Lower lobe of right lung (tissue), 2 donors: Measurements from ENCODE around the gene PLXNA2. TPM values are rescaled to one million over a fixed set of nuclear protein-coding genes. Genes with fewer than 3 reads are reported as not detected.

Source experiments
- ATAC-seq, 2 donors: fragments of 200-7000 bp; cut with Tn5 transposase; one replicate each; pipeline ENCODE4 v1.9.1; 2020 to 2022; ENCODE audit warnings: mild to moderate bottlenecking in 2 of 2, moderate library complexity in 2 of 2
- DNase-seq: peaks from one replicate; pipeline ENCODE4 v3.0.0-alpha.2; 2020
- H3K27ac ChIP-seq: fragments of 200-600 bp; one replicate; pipeline ENCODE4 v1.8.0; 2022
- H3K27me3 ChIP-seq: fragments of 200-600 bp; one replicate; pipeline ENCODE4 v1.8.0; 2022; ENCODE audit warnings: low read depth
- H3K36me3 ChIP-seq: fragments of 200-600 bp; one replicate; pipeline ENCODE4 v1.8.0; 2022; ENCODE audit warnings: mild to moderate bottlenecking
- H3K4me1 ChIP-seq: fragments of 200-600 bp; one replicate; pipeline ENCODE4 v1.8.0; 2022
- H3K4me3 ChIP-seq: fragments of 200-600 bp; one replicate; pipeline ENCODE4 v1.8.0; 2022; ENCODE audit warnings: mild to moderate bottlenecking
- H3K9me3 ChIP-seq: fragments of 200-600 bp; one replicate; pipeline ENCODE4 v1.8.0; 2022
- intact Hi-C: fragments of 100-400 bp; cut with DNase I; formaldehyde crosslinking; loops from one replicate; pipeline ENCODE4 v1.11.0; 2022
- total RNA-seq: library from RNA; stranded (reverse); fragmentation: NEBNext Ultra II Directional; extraction: Animal tissue kit (Norgen Biotek cat#: 25700); gene quantifications from one replicate; pipeline ENCODE4 v1.2.1, GENCODE V29; 2021
- TF ChIP-seq, protein P1 (sequence below): fragments of 200-600 bp; IDR thresholded peaks from one replicate; pipeline ENCODE4 v1.8.0; 2022; ENCODE audit warnings: antibody characterized with exemption, mild to moderate bottlenecking
- donor health status: DM: no; HTN: yes; CAD: no; lungs with severe emphysema.

The PLXNA2 gene
- total RNA-seq, 1 donor from 2014 or later = 83.9 TPM

DNA sequence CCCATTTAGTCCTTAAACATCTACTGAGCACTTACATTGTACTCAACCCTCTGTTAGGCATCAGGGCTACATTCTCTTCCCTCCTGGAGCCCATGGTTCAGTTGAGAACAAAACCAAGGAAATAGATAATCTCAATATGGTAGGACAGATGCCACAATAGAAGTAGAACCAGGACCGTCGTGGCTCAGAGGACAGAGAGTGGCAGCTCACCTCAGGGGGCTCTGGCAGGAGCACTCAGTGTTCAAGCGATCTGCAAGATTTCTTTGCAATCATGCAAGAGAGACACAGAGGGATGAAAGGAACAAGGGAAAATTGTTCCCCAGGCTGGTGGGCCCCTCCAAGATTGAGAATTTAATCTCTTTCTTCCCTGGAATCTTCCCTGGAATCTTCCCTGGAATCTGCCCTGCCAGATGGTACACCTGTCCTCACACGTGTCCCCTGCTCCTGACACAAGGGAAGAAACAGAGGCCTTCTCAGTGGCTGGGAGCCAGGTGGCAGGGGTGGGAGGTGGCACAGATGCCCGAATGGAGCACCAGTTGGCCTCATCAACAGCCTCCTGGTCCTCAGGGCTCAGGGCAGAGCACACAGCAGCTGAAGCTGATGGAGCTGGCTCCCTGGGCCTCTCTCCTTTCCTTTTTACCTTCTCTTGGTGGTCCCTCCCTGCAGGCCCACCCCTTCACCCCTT, 135.4 kb downstream of the PLXNA2 start:
- Histone ChIP-seq H3K4me3 (no peak overlapping the region), H3K27ac (no peak overlapping the region), H3K9me3 (no peaks in the 10 kb centered on the region), H3K4me1 (peaks cover 11% of the 10 kb centered on the region), H3K27me3 (no peaks in the 10 kb centered on the region), H3K36me3 (peaks cover 17% of the 10 kb centered on the region)
- intact Hi-C loops = no loop called here
- ATAC-seq (no peak), DNase-seq (no peak)
- TF ChIP-seq, protein P1, sequence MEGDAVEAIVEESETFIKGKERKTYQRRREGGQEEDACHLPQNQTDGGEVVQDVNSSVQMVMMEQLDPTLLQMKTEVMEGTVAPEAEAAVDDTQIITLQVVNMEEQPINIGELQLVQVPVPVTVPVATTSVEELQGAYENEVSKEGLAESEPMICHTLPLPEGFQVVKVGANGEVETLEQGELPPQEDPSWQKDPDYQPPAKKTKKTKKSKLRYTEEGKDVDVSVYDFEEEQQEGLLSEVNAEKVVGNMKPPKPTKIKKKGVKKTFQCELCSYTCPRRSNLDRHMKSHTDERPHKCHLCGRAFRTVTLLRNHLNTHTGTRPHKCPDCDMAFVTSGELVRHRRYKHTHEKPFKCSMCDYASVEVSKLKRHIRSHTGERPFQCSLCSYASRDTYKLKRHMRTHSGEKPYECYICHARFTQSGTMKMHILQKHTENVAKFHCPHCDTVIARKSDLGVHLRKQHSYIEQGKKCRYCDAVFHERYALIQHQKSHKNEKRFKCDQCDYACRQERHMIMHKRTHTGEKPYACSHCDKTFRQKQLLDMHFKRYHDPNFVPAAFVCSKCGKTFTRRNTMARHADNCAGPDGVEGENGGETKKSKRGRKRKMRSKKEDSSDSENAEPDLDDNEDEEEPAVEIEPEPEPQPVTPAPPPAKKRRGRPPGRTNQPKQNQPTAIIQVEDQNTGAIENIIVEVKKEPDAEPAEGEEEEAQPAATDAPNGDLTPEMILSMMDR = no peak

DNA sequence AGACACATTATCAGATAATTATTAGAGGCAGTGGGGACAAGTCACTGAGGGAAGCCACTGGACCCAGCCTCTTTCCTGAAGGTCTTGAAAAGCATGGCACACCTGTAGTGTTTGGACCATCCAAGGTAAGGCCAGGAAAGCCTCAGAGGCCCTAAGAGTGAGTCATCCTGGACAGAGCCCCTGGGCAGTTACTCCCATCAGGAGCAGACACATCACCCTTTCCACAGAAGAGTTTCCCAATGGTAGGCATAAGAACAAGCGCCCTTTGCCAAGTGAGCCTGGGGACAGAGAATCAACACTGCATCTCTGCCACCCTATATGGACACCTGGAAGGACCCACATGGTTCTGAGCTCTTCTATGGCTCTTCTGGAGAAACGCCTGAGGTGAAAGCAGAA, 136.0 kb downstream of the PLXNA2 start:
- ATAC-seq = peak; percentile 17 to 25
- H3K27ac ChIP-seq = no peak overlapping the region
- H3K4me3 ChIP-seq = no peak overlapping the region
- intact Hi-C loops = no loop called here
- no peak for DNase-seq
- no peaks in the 10 kb centered on the region for H3K9me3 ChIP-seq
- H3K27me3 ChIP-seq = no peaks in the 10 kb centered on the region
- TF ChIP-seq, protein P1 = no peak
- peaks cover 23% of the 10 kb centered on the region for H3K36me3 ChIP-seq
- H3K4me1 ChIP-seq = peaks cover 11% of the 10 kb centered on the region

- peak; percentile 47 to 86 for ATAC-seq
- peaks cover 28% of the 10 kb centered on the region for H3K36me3 ChIP-seq
Observed at GRCh38 chr1:208107425-208108212, 136.6 kb downstream of the PLXNA2 start.

DNA sequence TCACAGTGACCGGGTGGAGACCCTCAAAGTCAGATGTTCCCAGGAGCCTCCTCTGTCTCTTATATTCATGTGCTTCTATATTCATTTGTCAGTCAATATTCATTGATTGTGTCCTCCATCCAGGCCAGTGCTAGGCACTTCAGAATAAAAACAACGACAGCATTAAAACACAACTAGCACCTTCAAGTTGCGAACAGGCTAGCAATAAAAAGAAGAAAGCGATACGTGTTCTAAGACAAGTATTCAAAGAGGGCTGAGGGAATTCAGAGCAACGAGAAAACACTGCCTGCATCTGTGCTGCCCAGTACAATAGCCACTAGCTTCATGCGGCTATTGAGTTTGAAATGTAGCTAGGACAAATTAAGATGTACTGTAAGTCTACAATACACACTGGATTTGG, 138.0 kb downstream of the PLXNA2 start:
- peaks cover 42% of the 10 kb centered on the region for H3K36me3 ChIP-seq
- intact Hi-C loops = no loop called here
- ATAC-seq = no peak
- no peak overlapping the region for H3K4me3 ChIP-seq
- no peaks in the 10 kb centered on the region for H3K27me3 ChIP-seq
- no peak for DNase-seq
- TF ChIP-seq, protein P1 = no peak
- H3K9me3 ChIP-seq = no peaks in the 10 kb centered on the region
- H3K27ac ChIP-seq = no peak overlapping the region
- peaks cover 11% of the 10 kb centered on the region for H3K4me1 ChIP-seq

More at GRCh38 chr1:208107425-208108212, 136.6 kb downstream of the PLXNA2 start:
- Histone ChIP-seq H3K4me3 (no peak overlapping the region), H3K4me1 (peaks cover 11% of the 10 kb centered on the region), H3K9me3 (no peaks in the 10 kb centered on the region), H3K27me3 (no peaks in the 10 kb centered on the region), H3K27ac (no peak overlapping the region)
- no peak for DNase-seq
- TF ChIP-seq, protein P1 = no peak
- intact Hi-C loops = no loop called here

GRCh38 chr1:208105756-208106155, 138.4 kb downstream of the PLXNA2 start:
- intact Hi-C loops = no loop called here

More at GRCh38 chr1:208105756-208106155, 138.4 kb downstream of the PLXNA2 start:
- H3K4me3 ChIP-seq = no peak overlapping the region
- ATAC-seq (no peak), DNase-seq (no peak)
- no peaks in the 10 kb centered on the region for H3K27me3 ChIP-seq
- H3K4me1 ChIP-seq = peaks cover 11% of the 10 kb centered on the region
- TF ChIP-seq, protein P1 = no peak
- H3K9me3 ChIP-seq = no peaks in the 10 kb centered on the region
- peaks cover 45% of the 10 kb centered on the region for H3K36me3 ChIP-seq
- no peak overlapping the region for H3K27ac ChIP-seq
